HK-2 (cell line): Measurements from ENCODE around the gene MED29.

Source experiments
- DNase-seq: peaks from one replicate; pipeline ENCODE4 v3.0.0-alpha.2; 2018; ENCODE audit not compliant: unreplicated experiment

MED29 gene, protein sequence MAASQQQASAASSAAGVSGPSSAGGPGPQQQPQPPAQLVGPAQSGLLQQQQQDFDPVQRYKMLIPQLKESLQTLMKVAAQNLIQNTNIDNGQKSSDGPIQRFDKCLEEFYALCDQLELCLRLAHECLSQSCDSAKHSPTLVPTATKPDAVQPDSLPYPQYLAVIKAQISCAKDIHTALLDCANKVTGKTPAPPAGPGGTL

DNA sequence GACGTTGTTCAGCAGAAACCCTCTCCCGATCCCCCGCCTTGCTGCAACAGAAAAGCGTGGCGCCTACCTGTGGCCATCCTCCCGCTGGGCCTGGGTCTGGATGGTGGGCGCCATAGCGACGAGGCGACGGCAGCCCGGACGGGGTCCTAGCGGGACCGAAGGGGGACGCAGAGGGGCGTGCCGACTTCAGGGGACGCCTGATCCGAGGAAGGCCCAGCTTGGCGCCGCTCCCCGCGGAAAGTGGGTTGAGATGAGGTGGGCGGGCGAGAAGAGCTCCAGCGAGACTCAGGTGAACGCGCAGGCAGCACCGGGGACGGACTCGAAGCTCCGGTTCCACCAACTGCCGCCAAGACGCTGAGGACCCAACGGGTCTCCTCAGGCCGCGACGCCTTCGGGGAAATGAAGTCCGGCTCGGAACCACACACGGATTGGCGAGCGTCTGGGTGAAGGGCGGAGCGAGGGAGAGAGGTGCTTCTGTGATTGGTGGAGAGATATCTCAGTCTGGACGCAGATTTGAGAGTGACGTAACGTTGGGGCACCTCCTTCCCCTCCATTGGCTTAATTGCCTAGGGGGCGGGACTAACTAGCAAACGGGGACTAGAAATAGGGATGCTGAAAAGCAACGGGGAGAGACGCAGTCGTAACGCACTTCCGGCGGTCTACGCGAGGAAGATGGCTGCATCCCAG is at the start of gene MED29, which contains the start of gene PAF1:
Gene MED29 (plus strand): TSS at position 628 of the 687 bp plus-strand sequence. CDS start 45 bp downstream, at position 673.
Gene PAF1 (minus strand): TSS at position 356 of the 687 bp plus-strand sequence. CDS start 242 bp downstream, at position 114.
- DNase-seq: peak; percentile 97

DNA sequence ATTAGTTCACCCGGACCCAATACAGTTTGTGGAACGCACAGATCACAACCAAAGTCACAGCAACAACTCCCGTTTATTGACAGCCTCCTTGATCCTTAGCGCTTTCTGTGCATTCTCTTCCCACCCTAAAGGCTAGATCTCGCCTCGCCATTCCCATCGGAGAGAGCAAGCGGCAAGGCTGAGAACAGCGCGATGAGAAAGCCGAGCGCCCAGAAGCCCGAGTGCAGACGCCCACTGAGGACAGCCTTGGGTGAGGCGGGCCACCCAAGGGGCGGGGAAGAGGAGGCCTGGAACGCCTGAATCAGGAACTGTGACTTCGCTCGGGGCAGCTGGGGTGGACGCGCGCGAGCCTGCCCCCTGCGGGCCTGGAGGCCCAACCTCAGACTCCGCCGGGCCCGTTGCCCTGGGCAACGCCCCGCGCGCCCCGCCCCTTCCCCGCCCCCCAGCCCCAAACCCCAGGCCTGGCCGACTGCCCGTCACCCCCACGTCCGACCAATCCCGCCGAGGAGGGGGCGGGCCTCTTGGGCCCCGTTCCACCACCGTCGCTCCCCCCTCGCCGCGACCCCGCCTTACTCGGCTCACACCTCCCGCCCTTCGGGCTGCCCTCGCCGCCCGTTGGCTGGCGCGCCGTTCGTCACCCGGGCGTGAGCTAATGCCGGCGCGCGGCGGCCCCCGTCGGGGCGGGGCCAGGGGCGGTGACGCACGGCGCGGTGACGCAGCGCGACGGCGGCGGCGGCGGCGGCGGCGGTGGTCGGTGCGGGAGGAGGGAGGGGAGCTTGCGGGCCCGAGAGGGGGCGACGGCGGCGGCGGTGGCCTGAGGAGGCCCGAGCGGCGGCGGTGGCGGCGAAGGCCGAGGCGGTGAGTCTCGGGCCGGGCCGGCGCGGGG is 49.2 kb upstream of the MED29 start, which contains the start of gene SAMD4B:
Gene SAMD4B (plus strand): TSS at position 703 of the 886 bp plus-strand sequence. CDS start 14,473 bp downstream, outside the sequence.
- peak; percentile 99 for DNase-seq

DNA sequence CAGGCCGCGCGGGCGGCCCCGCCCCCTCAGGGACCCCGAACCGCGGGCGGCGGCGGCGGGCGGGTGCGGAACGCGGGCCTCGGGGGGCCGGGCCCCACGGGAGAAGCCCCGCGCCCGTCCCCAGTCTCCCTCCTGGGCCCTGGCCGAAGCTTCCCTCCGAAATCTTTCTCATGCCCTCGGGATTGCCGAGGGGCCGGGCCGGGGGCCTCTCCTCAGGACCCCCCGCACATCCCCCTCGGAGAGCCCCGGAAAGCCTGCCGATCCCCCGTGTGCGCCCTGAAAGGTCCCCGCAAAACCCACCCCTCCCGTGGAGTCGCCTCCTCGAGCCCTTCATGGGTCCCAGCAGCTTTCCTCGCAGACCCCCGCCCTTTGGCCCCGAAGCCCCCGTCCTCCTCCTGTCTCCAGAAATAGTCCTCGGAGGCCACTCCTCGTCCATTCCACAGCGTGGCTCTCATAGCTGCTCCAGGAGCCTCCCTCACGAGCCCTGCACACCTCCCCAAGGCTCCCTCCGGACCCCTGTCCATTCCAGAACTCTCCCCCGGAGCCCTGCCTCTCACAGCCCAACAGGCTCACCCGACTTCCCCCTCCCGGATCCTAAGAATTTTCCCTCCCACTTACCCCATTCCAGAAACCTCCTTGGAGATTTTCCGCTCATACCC is 48.4 kb upstream of the MED29 start:
- DNase-seq: no peak

DNA sequence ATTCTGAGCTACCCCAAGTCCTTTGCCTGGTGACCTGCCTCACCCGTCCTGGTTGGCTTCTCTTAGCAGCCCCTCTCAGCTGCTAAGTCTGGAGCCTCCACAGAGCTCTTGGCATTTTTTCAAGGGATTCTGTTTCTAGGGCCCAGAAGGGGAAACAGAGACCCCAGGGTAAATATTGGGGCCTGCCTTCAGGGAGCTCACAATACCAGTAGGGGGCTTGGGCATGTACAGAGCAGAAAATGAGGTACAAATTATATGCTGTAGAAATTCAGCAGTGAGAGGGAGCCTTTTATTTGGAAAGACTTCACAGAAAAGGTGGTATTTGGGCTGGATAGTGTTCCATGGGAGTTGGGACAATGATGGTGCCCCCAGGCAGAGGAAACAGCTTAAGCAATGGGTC is 45.2 kb upstream of the MED29 start:
- no peak for DNase-seq

DNA sequence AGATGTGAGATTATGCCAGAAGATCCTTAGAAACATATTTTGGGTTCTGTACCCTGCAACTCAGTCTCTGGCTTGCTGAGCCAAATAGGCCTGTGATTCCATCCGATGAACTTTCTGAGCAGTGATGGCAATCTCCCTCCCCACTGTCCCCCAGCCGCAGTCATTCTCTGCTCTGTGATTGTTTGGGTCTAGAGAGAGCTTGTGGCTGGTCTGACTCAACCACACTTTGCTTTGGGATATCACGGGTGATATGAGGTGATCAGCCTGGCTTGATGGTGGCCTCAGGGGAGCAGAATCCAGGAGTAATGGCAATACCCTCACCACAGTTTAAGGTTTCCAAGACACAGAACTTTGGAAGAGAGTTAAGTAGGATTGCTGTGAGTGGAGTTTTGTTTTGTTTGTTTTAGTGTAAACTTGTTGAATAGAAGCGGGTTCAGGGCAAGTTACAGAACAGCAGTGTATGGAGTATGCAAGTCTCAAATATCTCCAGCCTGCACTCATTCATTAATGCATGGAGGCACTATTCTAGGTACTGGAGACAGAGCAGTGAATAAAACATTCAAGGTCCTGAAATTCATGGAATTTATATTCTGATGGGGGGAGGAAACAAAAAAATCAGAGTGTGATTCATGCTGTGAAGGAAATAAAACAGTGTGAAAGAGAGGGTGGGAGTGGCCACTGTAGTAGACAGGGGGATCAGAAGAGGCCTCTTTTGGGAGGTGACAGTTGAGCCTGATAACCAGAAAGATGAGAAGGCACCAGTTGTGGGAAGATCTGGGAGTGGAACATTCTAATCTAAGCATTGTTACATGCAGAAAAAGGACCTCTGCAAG is 43.6 kb upstream of the MED29 start:
- no peak for DNase-seq

DNA sequence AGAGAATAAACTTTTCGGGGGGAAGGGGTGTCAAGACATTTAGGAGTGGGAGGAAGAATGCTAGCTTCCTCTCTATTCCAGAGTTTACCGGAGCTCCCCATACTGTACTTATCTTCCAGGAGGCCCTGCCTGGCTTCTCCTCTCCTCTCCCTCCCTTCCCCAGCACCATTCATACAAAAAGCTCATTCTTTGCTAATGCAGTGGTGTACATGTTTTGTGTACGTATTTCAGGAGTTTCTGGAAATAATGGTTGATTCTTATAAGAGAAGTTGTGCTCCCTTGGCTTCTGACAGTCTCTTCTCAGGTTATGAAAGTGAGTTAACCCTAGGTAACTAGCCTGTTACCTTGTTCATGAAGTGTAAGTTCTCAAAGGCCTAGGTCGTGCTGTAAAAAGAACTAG is 41.9 kb upstream of the MED29 start:
- DNase-seq: no peak

DNA sequence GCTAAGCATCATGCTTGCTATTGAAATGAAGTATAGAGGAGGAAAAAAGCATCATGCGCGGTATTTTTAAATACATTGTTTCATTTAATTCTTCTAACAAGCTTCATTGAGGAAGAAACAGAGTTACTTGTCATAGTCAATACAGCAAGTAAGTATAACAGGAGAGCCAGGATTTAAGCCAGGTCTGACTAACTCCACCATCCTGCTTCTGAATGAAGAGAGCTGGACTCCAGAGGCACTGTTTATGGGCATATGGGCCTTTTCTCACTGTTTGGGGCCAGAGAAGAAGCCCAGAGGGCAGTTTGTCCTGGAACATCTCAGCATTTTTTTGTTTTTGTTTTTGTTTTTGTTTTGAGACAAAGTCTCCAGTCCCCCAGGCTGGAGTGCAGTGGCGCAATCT is 41.0 kb upstream of the MED29 start:
- DNase-seq: no peak

DNA sequence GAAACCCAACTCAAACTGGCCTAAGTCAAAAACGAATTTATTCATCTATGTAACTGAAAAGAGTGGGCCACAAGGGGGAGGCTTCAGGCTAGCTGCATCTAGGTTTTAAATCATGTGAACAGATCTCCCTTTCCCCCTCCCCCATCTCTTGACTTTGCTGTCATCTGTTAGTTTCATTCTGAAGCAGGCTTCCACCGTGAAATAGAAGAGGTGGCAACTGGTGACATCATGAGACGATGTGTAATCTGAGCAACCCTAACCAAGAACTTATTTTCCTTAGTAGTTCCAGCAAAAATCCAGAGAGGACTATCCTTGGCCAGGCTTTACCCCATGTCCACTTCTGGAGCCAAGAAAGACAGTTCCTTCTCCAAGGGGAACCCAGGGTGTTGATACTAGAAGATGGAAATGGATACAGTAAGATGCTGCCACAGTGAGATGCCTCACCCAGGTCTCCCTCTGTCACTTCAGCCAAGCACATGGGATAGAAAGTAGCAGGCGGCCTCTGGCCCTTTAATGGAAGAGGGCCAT is 39.6 kb upstream of the MED29 start:
- DNase-seq: no peak

DNA sequence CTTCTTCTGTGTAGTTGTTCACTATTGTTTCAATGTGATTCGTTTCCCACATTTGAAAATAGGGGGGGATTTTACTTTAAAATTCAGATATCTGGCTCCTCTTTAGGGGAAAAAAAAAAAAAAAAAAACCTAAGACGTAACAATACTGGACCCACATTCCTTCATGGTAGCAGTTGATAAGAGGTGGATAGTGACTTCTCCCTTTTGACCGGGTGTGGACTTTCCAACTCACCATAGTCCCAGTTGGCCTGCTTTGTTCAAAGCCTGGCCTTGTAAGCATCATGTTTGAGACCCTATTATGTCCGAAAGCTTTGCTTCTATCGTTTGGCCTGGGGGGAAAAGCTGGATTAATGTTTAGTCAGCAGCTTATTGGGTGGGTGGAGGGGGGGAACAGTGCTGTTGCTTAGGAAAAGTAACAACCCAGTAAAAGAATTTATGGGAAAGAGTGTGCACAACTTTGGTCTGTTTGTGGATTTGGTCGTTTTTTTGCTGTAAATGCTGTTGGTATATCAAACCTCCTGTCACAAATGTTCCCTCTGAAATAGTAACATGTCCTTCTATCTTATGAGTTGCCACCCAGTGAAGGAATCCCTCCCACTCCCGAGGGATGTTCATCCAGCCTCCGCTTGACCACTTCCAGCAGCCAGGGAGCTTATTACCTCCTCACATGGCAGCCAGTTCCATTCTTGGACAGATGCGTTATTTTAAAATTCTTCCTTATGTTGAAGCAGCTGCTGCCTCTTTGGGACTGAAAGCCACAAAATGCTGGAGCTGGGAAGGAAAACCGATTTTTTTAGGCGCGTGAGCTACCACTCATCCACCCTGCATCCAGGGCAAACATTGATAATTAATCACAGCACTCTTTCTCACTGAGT is 38.6 kb upstream of the MED29 start:
- DNase-seq: no peak

DNA sequence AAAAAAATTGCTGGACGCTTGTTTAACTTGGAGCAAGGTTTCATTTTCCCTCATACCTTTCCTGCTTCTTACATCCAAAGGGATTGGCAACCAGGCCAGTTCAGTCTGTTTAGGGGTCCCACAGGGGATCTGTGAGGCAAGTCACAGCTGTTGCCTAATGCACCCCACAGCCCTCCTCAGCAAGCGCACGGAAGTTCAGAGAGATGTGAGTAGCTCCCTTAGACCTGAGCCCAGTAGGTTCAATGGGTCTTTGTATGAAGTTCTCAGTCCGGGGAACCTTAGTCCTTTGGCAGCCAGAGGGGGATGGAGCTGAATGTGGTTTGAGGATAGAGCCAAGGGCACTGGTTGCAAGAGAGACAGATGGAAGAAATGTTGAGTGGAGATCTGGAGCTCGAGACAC is 35.9 kb upstream of the MED29 start:
- DNase-seq: no peak

DNA sequence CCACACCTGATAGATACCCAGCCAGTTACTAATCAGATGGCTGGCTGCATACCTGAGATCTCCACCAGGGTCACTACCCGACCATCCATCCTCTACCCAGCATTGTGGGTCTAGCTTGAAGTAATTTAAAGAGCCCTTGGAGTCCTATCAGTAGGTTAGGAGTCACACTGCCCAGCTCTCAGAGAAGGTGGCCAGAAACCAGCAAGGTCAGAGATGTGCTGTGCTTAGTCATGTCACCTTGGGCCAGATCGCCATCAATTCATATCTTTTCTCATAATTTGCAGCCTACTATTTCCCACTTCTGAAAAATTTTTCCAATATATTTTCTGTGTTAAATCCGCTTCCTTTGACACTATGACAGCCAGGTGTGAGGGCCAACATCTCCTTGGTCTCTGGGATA is 35.1 kb upstream of the MED29 start:
- no peak for DNase-seq

DNA sequence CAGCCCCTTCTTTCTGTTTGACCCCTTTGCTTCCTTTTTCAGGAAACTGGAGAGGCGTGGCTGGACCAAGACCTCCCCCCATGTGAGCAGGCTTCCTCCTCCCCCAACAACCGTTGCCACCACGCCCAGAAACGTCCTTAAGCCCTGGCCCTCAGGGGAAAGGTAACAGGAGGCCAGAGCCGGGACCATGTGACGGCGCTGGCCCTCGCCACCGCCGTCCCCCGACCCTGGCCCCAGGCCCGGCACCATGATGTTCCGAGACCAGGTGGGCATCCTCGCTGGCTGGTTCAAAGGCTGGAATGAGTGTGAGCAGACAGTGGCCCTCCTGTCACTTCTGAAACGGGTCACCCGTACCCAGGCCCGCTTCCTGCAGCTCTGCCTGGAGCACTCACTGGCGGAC is 34.5 kb upstream of the MED29 start:
- DNase-seq: no peak

DNA sequence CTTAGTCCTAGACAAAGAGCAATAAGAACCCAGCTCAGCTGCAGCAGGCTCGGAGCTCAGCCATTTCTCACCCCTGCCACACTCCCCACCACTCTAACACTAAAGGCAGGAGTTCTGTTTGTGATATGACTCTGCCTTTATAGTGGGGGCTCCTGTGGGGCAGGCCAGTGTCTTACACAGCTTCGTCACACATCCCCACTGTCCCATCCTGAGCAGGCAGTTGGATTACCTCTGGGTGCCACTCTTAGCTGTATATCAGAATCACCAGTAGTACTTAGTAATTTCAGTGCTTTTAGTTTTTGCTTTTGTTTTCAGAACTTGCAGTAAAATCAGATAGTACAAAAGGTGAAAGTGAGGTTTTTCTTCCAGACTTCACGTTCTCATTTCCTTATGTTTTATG is 32.2 kb upstream of the MED29 start:
- DNase-seq: no peak

DNA sequence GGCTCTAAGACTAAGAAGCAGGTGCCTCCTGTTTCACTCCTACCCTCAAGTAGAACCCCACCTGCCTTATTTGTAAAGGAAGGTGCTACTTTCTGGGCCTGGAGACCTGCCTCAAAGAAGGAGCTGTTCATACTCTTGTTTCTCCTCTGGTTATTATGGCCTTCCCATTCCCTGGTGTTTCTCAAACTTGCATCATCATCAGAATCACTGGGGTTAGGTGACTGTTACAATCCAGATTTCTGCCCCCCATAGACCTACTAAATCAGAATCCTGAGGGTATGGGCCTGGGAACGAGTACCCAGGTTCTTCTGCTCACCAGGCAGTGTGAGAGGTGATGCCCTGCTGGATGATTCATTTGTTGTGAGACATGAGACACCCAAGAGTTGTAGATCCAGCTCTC is 30.6 kb upstream of the MED29 start:
- DNase-seq: no peak

DNA sequence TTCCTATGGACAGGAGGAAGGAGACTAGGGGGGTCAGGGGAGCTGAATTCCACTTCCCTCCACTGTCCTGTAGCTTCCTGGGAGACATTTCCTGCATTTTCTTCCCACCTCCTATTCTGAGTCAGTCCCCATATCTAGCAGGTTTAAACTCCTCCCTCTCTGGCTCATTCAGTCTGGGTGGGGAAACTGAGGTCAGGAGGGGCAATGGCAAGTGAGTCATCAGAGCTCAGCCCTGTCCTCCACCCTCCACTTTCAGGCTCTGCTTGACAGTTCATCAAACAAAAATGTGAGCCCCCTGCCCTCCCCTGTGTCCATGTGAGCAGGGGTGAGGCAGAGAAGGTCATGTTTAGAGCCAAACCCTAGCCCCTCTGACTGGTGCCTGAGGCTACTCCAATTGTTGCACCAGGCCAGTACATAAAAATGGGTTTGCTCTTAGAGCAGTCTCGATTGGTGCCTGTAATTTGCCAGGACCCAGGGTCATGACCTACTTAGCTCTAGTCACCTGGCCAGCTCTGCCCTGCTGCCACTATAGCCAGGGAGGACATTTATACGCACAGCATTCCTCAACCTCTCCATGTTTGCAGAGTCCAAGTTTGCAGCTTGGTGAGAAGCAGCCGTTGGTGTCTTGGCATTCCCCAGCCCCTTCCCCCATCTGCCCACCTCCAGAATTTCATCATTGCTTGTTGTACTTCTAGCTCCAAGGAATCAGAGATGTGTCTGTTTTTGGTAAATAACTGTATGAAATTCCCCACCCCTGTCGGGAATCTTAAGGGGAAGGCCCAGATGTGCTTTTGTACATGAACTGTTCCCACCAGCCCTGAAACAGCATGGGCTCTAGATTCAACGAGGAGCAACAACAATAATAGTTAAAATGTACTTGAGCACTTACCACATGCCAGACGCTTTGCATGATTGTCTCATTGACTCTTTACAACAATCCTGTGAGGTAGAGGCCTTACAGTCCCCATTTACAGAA is 28.2 kb upstream of the MED29 start:
- DNase-seq: no peak

DNA sequence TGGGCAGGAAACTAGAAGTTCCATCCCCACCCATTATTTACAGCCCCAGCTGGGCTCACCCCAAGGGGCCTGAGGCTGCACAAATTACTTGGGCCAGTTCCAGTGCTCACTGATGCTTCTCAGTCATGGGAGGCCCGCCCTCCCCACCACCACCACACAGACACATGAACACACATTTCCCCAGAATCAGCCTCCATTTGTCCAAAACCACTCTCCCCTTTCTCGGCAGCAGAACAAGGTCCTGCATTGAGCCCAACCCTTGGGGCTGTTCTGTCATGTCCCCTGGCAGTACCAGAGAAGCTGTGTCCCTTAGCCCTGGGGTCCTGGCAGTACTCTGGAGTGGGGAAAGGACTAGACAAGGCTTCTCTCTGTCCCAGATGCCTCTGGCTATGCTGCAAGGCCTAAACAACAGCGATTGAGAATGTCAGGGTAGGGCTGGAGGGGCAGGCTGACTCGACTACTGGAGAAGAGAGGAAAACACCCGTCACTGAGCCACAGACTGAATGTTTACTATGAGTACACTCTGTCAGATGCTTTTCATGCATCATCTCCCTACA is 27.2 kb upstream of the MED29 start:
- DNase-seq: no peak

DNA sequence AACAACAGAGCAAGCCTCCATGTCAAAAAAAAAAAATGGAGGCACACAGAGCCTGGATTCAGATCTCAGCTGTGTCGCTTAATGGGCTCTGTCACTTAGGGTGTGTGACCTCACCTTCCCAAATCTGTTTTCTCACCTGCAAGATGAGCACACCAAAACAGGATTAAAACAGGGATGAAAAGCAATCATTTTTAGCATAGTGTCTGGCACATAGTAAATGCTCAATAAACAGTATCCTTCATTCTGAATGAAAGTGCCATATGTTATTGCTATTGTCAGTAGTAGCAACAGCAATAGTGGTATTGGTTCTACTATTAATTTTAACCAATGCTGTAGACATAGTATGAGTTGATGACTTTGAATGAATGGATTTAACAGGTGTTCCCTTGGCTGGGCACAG is 25.6 kb upstream of the MED29 start:
- no peak for DNase-seq

DNA sequence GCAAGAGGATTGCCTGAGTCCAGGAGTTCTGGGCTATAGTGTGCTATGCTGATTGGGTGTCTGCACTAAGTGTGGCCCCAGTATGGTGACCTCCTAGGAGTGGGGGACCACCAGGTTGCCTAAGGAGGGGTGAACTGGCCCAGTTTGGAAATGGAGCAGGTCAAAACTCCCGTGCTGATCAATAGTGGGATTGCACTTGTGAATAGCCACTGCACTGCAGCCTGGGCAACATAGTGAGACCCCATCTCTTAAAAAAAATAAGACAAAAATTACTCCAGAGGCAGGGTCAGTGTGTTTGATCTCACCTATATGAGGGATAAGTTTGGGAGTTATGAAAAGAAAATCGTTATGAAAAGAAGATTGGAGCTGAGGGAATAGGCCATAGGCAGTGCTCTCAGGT is 22.0 kb upstream of the MED29 start:
- DNase-seq: no peak
